ENCODE measurements around the gene GNAT3.

GNAT3 gene

GRCh38 chr7:80463272-80463920, 48.5 kb downstream of the GNAT3 start:
- DNase-seq (ENCODE audit: low read depth): no peak

- DNase-seq (ENCODE audit: low read depth): no peak
Measured at GRCh38 chr7:80460857-80461256, 51.0 kb downstream of the GNAT3 start.

- no peak for DNase-seq (ENCODE audit: low read depth)
Measured at GRCh38 chr7:80459776-80460510, 51.9 kb downstream of the GNAT3 start.

GRCh38 chr7:80458822-80459725, 52.8 kb downstream of the GNAT3 start:
- DNase-seq (ENCODE audit: low read depth): no peak

- no peak for DNase-seq (ENCODE audit: low read depth)
Measured at GRCh38 chr7:80453699-80454340, 58.0 kb downstream of the GNAT3 start.

GRCh38 chr7:80450621-80451308, 61.1 kb downstream of the GNAT3 start:
- no peak for DNase-seq (ENCODE audit: low read depth)

- no peak for DNase-seq (ENCODE audit: low read depth)
Measured at GRCh38 chr7:80449836-80450235, 62.0 kb downstream of the GNAT3 start.

GRCh38 chr7:80445351-80445750, 66.5 kb downstream of the GNAT3 start:
- DNase-seq (ENCODE audit: low read depth): no peak

GRCh38 chr7:80444811-80445210, 67.1 kb downstream of the GNAT3 start:
- no peak for DNase-seq (ENCODE audit: low read depth)

GRCh38 chr7:80443325-80443724, 68.5 kb downstream of the GNAT3 start:
- no peak for DNase-seq (ENCODE audit: low read depth)

- DNase-seq (ENCODE audit: low read depth): no peak
Measured at GRCh38 chr7:80440883-80441282, 71.0 kb downstream of the GNAT3 start.

- no peak for DNase-seq (ENCODE audit: low read depth)
Measured at GRCh38 chr7:80439894-80440821, 71.7 kb downstream of the GNAT3 start.

GRCh38 chr7:80435521-80435920, 76.3 kb downstream of the GNAT3 start:
- DNase-seq (ENCODE audit: low read depth): no peak

GRCh38 chr7:80434047-80434446, 77.8 kb downstream of the GNAT3 start:
- no peak for DNase-seq (ENCODE audit: low read depth)

- DNase-seq (ENCODE audit: low read depth): no peak
Measured at GRCh38 chr7:80432166-80432565, 79.7 kb downstream of the GNAT3 start.

- no peak for DNase-seq (ENCODE audit: low read depth)
Measured at GRCh38 chr7:80429181-80429580, 82.7 kb downstream of the GNAT3 start.

- no peak for DNase-seq (ENCODE audit: low read depth)
Measured at GRCh38 chr7:80428161-80429054, 83.5 kb downstream of the GNAT3 start.

- DNase-seq (ENCODE audit: low read depth): no peak
Measured at GRCh38 chr7:80427218-80427617, 84.6 kb downstream of the GNAT3 start.

- no peak for DNase-seq (ENCODE audit: low read depth)
Measured at GRCh38 chr7:80420876-80421275, 91.0 kb downstream of the GNAT3 start.

All from stimulated activated CD4-positive, alpha-beta T cell treated with anti-CD3 and anti-CD28 coated beads, Interleukin-2, amount 100 ng/mL, for 4 hours (primary cell).